ENCODE measurements around the gene CAPN12. TPM values are rescaled to one million over a fixed set of nuclear protein-coding genes. Genes with fewer than 3 reads are reported as not detected.

CAPN12 gene
- total and polyA plus RNA-seq, 2 of the 4 experiments (the other 2 are of a cell fraction) = 0.18 to 0.97 TPM

- Histone ChIP-seq H3K9me1 (ENCODE audit: insufficient read depth, low read length) (peaks cover 16% of the 10 kb centered on the region), H2BK15ac (ENCODE audit: low read depth, low read length) (no peak overlapping the region), H3K27me3 (ENCODE audit: control insufficient read depth, insufficient read depth, low read length) (no peaks in the 10 kb centered on the region), H4K5ac (ENCODE audit: low read depth, low read length) (no peak overlapping the region), H4K8ac (ENCODE audit: low read depth in 2 of 2, low read length in 2 of 2) (no peak overlapping the region), H2BK5ac (ENCODE audit: low read depth, low read length, poor library complexity, severe bottlenecking) (no peak overlapping the region), H3K56ac (ENCODE audit: extremely low read depth, insufficient read depth, low read length) (no peak overlapping the region), H2BK20ac (ENCODE audit: low read depth, low read length) (no peak overlapping the region), H4K20me1 (ENCODE audit: insufficient read depth, low read length) (peaks cover 45% of the 10 kb centered on the region), H3K4me2 (ENCODE audit: low read depth, low read length) (no peak overlapping the region), H2AFZ (replicated peaks; ENCODE audit: low read length, poor library complexity) (no peak overlapping the region), H3K14ac (replicated peaks; ENCODE audit: low read depth, low read length) (no peak overlapping the region), H3K9me3 (ENCODE audit: control insufficient read depth, insufficient read depth, low read length) (no peaks in the 10 kb centered on the region), H3K9ac (ENCODE audit: low read depth, low read length) (no peak overlapping the region), H2BK120ac (ENCODE audit: low read depth, low read length) (no peak overlapping the region), H3K36me3 (ENCODE audit: control insufficient read depth, insufficient read depth, low read length) (peaks cover 87% of the 10 kb centered on the region), H3K79me1 (ENCODE audit: low read depth in 1 of 2, low read length in 2 of 2) (peaks cover 55 to 92% of the 10 kb centered on the region in 2 experiments), H2AK5ac (ENCODE audit: low read depth, low read length) (no peak overlapping the region), H3K4ac (ENCODE audit: low read depth, low read length) (no peak overlapping the region), H3K18ac (ENCODE audit: low read depth, low read length) (no peak overlapping the region), H4K91ac (ENCODE audit: insufficient read depth, low read depth, low read length) (no peak overlapping the region), H2AK9ac (replicated peaks; ENCODE audit: low read depth, low read length, poor library complexity) (no peak overlapping the region), H3K23ac (ENCODE audit: low read depth, low read length) (no peak overlapping the region), H3K4me1 (ENCODE audit: control insufficient read depth, insufficient read depth, low read length) (peaks cover 15% of the 10 kb centered on the region), H3K4me3 (ENCODE audit: insufficient read depth, low read depth, low read length) (no peak overlapping the region), H3K27ac (ENCODE audit: insufficient read depth, low read length) (no peak overlapping the region)
- in situ Hi-C loops (cut with MboI; ENCODE audit: low sequenced_read_pairs) = no loop called here
- 92% methylated on average over 8 of the region's 11 CpGs; no CpG with 5 or more reads in 1 of the 2 experiments for WGBS, 2 experiments (ENCODE audit: extremely low coverage in 2 of 2, insufficient read length in 1 of 2)
- ATAC-seq (ENCODE audit: low read depth) (no peak), DNase-seq (no peak)
- intact Hi-C loops (cut with micrococcal nuclease) = no loop called here
- BruUV-seq (replicated peaks) = no TSS peak
- dilution Hi-C loops (cut with HindIII; ENCODE audit: low sequenced_read_pairs, unreplicated experiment) = no loop called here
- ChIA-PET CTCF (no interaction called here), POLR2A (ENCODE audit: unreplicated experiment) (no interaction called here)
- TF ChIP-seq, protein P1, sequence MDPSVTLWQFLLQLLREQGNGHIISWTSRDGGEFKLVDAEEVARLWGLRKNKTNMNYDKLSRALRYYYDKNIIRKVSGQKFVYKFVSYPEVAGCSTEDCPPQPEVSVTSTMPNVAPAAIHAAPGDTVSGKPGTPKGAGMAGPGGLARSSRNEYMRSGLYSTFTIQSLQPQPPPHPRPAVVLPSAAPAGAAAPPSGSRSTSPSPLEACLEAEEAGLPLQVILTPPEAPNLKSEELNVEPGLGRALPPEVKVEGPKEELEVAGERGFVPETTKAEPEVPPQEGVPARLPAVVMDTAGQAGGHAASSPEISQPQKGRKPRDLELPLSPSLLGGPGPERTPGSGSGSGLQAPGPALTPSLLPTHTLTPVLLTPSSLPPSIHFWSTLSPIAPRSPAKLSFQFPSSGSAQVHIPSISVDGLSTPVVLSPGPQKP (IDR thresholded peaks at IDR 0.05; ENCODE audit: borderline replicate concordance, low read depth, low read length) = no peak
- TF ChIP-seq FOS (IDR thresholded peaks at IDR 0.05; ENCODE audit: low read depth, low read length) (no peak), RAD21 (IDR thresholded peaks at IDR 0.05; ENCODE audit: low read length) (no peak), MXI1 (IDR thresholded peaks at IDR 0.05; ENCODE audit: borderline replicate concordance, low read depth, low read length) (no peak), SMC3 (IDR thresholded peaks at IDR 0.05; ENCODE audit: low read depth, low read length) (no peak), POLR2A (IDR thresholded peaks at IDR 0.05; ENCODE audit: low read depth, low read length) (no peak), RFX5 (IDR thresholded peaks at IDR 0.05; ENCODE audit: low read depth, low read length) (no peak), USF2 (IDR thresholded peaks at IDR 0.05; ENCODE audit: low read depth, low read length) (no peak), NFE2L2 (IDR thresholded peaks at IDR 0.05; ENCODE audit: low read depth, low read length) (no peak), MAZ (IDR thresholded peaks at IDR 0.05; ENCODE audit: borderline replicate concordance, low read depth, low read length) (no peak), MAFK (IDR thresholded peaks at IDR 0.05; ENCODE audit: low read depth, low read length) (no peak), CTCF (conservative IDR thresholded peaks at IDR 0.05; ENCODE audit: low read depth, low read length) (no peak), CEBPB (IDR thresholded peaks at IDR 0.05; ENCODE audit: low read depth, low read length) (no peak), CHD1 (IDR thresholded peaks at IDR 0.05; ENCODE audit: low read depth, low read length) (no peak), BHLHE40 (IDR thresholded peaks at IDR 0.05; ENCODE audit: low read depth, low read length) (no peak), RCOR1 (IDR thresholded peaks at IDR 0.05; ENCODE audit: insufficient replicate concordance, low read length) (no peak)
These were observed 26.4 kb downstream of the CAPN12 start for GRCh38 chr19:38717855-38718254.

All from IMR-90 (cell line).